ENCODE measurements around the gene DPP3. TPM values are rescaled to one million over a fixed set of nuclear protein-coding genes. Genes with fewer than 3 reads are reported as not detected.

The DPP3 gene
- total RNA-seq, 1 donor from 2014 or later: 106 TPM

DNA sequence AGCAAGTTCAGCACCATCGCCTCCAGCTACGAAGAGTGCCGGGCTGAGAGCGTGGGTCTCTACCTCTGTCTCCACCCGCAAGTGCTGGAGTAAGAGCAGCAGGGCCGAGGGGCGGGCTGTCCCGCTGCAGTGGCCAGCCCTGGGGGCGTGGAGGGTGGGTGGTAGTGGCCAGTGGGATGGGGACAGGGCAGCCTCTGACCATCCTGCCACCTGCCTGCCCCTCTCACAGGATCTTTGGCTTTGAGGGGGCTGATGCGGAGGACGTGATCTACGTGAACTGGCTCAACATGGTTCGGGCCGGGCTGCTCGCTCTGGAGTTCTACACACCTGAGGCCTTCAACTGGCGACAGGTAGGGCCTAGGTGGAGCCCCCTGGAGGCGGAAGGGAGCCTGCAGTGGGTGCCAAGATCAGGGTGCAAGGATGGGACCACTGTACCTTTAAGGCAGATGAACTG, 15.2 kb downstream of the DPP3 start:
- H3K4me3 ChIP-seq (ENCODE audit: low read depth, low read length): no peak overlapping the region
- TF ChIP-seq CTCF (conservative IDR thresholded peaks at IDR 0.05; ENCODE audit: low read depth, low read length): peak; percentile 38
- DNase-seq (ENCODE audit: low read depth): no peak

DNA sequence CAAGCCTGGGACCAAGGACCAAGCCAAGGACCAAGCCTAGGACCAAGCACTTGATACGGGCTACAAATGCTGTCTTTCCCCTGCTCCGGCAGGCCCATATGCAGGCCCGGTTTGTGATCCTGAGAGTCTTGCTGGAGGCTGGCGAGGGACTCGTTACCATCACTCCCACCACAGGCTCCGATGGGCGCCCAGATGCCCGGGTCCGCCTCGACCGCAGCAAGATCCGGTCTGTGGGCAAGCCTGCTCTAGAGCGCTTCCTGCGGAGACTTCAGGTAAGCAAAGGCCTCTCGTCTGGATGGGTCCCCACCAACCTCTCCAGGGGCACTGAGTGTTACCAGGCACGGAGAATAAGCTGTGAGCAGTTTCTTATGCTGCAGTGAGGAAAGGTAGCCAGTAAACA, 17.0 kb downstream of the DPP3 start:
- no peak for DNase-seq (ENCODE audit: low read depth)
- no peak for TF ChIP-seq CTCF (conservative IDR thresholded peaks at IDR 0.05; ENCODE audit: low read depth, low read length)
- no peak overlapping the region for H3K4me3 ChIP-seq (ENCODE audit: low read depth, low read length)

- no peak for TF ChIP-seq CTCF (conservative IDR thresholded peaks at IDR 0.05; ENCODE audit: low read depth, low read length)
- DNase-seq (ENCODE audit: low read depth): no peak
Measured at GRCh38 chr11:66498506-66498905, 18.3 kb downstream of the DPP3 start.

GRCh38 chr11:66505276-66505816, 25.1 kb downstream of the DPP3 start:
- H3K4me3 ChIP-seq (ENCODE audit: low read depth, low read length): no peak overlapping the region
- no peak for TF ChIP-seq CTCF (conservative IDR thresholded peaks at IDR 0.05; ENCODE audit: low read depth, low read length)
- no peak for DNase-seq (ENCODE audit: low read depth)

More at GRCh38 chr11:66498506-66498905, 18.3 kb downstream of the DPP3 start:
- no peak overlapping the region for H3K4me3 ChIP-seq (ENCODE audit: low read depth, low read length)

DNA sequence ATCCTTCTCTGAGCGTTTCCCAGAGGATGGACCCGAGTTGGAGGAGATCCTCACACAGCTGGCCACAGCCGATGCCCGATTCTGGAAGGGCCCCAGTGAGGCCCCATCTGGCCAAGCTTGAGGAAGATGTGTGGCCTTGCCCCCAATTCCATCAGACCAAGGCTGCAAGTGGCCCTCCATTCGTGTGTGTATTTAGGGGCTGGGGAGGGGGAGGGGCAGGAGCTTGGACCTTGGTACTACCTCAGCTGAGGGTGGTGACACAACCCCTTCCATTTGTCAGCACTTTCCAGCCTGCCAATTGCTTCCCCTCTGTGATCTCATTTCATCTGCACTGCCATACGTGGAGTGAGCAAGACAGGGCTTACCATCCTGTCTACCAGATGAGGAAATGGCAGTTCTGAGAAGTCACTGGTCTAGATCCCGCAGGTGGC, 28.9 kb downstream of the DPP3 start:
- no peak for DNase-seq (ENCODE audit: low read depth)
- H3K4me3 ChIP-seq (ENCODE audit: low read depth, low read length): no peak overlapping the region
- TF ChIP-seq CTCF (conservative IDR thresholded peaks at IDR 0.05; ENCODE audit: low read depth, low read length): no peak

- no peak for DNase-seq (ENCODE audit: low read depth)
- TF ChIP-seq CTCF (conservative IDR thresholded peaks at IDR 0.05; ENCODE audit: low read depth, low read length): no peak
- H3K4me3 ChIP-seq (ENCODE audit: low read depth, low read length): peak within 1 kb of the TSS; percentile 97
Measured at GRCh38 chr11:66510271-66510989, 30.2 kb downstream of the DPP3 start, which contains the start of gene BBS1. Gene BBS1 (plus strand): TSS chr11:66510635. CDS start chr11:66510660, 25 bp downstream.

DNA sequence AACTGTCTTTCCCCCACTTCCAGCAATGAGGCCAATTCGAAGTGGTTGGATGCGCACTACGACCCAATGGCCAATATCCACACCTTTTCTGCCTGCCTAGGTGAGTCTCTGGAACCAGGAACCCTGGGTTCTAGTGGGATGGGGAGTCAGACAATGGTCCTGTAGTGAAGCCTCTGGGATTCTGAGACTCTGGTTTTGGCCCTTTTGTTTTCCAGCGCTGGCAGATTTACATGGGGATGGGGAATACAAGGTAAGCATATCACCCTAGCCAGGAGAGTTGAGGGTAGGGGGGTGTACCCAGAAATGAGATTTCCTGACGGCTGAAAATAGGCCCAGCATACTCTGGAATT, 30.7 kb downstream of the DPP3 start:
- peak overlapping the region; percentile 97 for H3K4me3 ChIP-seq (ENCODE audit: low read depth, low read length)
- no peak for TF ChIP-seq CTCF (conservative IDR thresholded peaks at IDR 0.05; ENCODE audit: low read depth, low read length)
- DNase-seq (ENCODE audit: low read depth): no peak
